ENCODE measurements around the gene DNAAF1. TPM values are rescaled to one million over a fixed set of nuclear protein-coding genes. Genes with fewer than 3 reads are reported as not detected.

DNAAF1 gene
- total RNA-seq, 1 experiment from 2014 or later = not detected

DNA sequence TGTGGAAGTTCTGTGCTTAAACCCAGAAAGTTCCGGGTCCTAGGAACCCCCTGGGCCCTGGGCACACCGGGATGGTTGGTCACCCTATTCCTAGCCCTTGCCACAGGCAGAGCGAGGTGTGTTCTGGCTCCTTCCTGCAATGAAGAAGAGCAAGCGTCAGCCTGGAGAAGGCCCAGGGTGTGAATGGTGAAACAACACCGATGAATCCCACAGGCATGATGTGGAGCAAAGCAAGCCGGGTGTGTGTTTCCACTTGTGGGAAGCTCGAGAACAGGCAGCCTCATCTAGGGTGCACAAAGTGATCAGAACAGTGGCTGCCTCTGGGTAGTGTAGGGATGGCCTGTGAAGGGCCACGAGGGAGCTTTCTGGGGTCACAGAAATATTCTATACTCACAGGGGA is 80.9 kb downstream of the DNAAF1 start:
- Histone ChIP-seq H3K27ac (ENCODE audit: low read length) (no peak overlapping the region), H3K9ac (ENCODE audit: low read length) (no peak overlapping the region), H3K4me1 (ENCODE audit: low read length) (no peaks in the 10 kb centered on the region), H3K27me3 (ENCODE audit: low read length) (no peaks in the 10 kb centered on the region), H3K79me2 (ENCODE audit: low read length) (no peaks in the 10 kb centered on the region), H3K9me3 (ENCODE audit: low read length) (no peaks in the 10 kb centered on the region), H2AFZ (ENCODE audit: low read length) (no peak overlapping the region), H3K4me3 (ENCODE audit: low read length) (no peak overlapping the region), H4K20me1 (ENCODE audit: insufficient read depth, low read depth, low read length) (no peaks in the 10 kb centered on the region), H3K4me2 (ENCODE audit: low read depth, low read length, poor library complexity, severe bottlenecking) (no peak overlapping the region), H3K9me2 (replicated peaks; ENCODE audit: insufficient read depth, low read length) (no peaks in the 10 kb centered on the region), H3K36me3 (ENCODE audit: insufficient read depth, low read length) (no peaks in the 10 kb centered on the region)
- no peak for DNase-seq

Other genes with a start within 250 kb of the DNAAF1 start
- gene MLYCD, start 246.2 kb upstream of the DNAAF1 start, total RNA-seq (2014; rRNA removed; shearing (Covaris generic); ENCODE audit: low replicate concordance) = 4.7 and 6.8 TPM in 2 replicates
- gene OSGIN1, start 192.1 kb upstream of the DNAAF1 start, total RNA-seq (2014; rRNA removed; shearing (Covaris generic); ENCODE audit: low replicate concordance) = not detected in 2 replicates
- not detected in 2 replicates for gene NECAB2, start 177.1 kb upstream of the DNAAF1 start, total RNA-seq (2014; rRNA removed; shearing (Covaris generic); ENCODE audit: low replicate concordance)
- gene SLC38A8, start 102.5 kb upstream of the DNAAF1 start, total RNA-seq (2014; rRNA removed; shearing (Covaris generic); ENCODE audit: low replicate concordance) = not detected in 2 replicates
- gene MBTPS1, start 28.4 kb upstream of the DNAAF1 start, total RNA-seq (2014; rRNA removed; shearing (Covaris generic); ENCODE audit: low replicate concordance) = 80.9 and 94.7 TPM in 2 replicates
- 26.0 and 55.2 TPM in 2 replicates for gene HSDL1, start 131 bp upstream of the DNAAF1 start, total RNA-seq (2014; rRNA removed; shearing (Covaris generic); ENCODE audit: low replicate concordance)
- 27.8 and 54.5 TPM in 2 replicates for gene TAF1C, start 41.7 kb downstream of the DNAAF1 start, total RNA-seq (2014; rRNA removed; shearing (Covaris generic); ENCODE audit: low replicate concordance)
- gene ADAD2, start 45.8 kb downstream of the DNAAF1 start, total RNA-seq (2014; rRNA removed; shearing (Covaris generic); ENCODE audit: low replicate concordance) = not detected in 2 replicates
- not detected in 2 replicates for gene KCNG4, start 94.7 kb downstream of the DNAAF1 start, total RNA-seq (2014; rRNA removed; shearing (Covaris generic); ENCODE audit: low replicate concordance)
- gene WFDC1, start 149.6 kb downstream of the DNAAF1 start, total RNA-seq (2014; rRNA removed; shearing (Covaris generic); ENCODE audit: low replicate concordance) = not detected in 2 replicates
- gene ATP2C2, start 223.2 kb downstream of the DNAAF1 start, total RNA-seq (2014; rRNA removed; shearing (Covaris generic); ENCODE audit: low replicate concordance) = not detected in 2 replicates